B cell (primary cell): ENCODE data around the gene ITPR2. TPM values are rescaled to one million over a fixed set of nuclear protein-coding genes. Genes with fewer than 3 reads are reported as not detected.

ENCODE experiments used
- ATAC-seq: fragments of 200-7000 bp; cut with Tn5 transposase; one replicate; pipeline ENCODE4 v1.10.0; 2021; ENCODE audit warnings: low read depth, mild to moderate bottlenecking, moderate number of reproducible peaks, moderate library complexity
- CTCF ChIA-PET: fragments of 350-600 bp; sonication (Branson Sonifier 250); formaldehyde crosslinking; loops from one replicate; lab custom pipeline; 2021; ENCODE audit warnings: antibody characterized with exemption, inconsistent platforms; lab: Charles Lee
- POLR2A ChIA-PET: fragments of 350-600 bp; sonication (Branson Sonifier 250); formaldehyde crosslinking; loops from one replicate; lab custom pipeline; 2021; ENCODE audit warnings: antibody characterized with exemption; lab: Charles Lee
- DNase-seq: peaks from one replicate; pipeline ENCODE4 v3.0.0; 2013
- H2AFZ ChIP-seq: 2 replicates; pipeline ENCODE4 v1.6.1; 2012; ENCODE audit warnings: mild to moderate bottlenecking, low read depth, low read length; ENCODE audit not compliant: insufficient read depth, poor library complexity, severe bottlenecking
- H3K27ac ChIP-seq, 2 donors: 1 replicate in 1 of 2; 2 replicates in 1 of 2; pipeline ENCODE4 v1.5.1; 2012 to 2013; ENCODE audit warnings: low read length in 2 of 2, mild to moderate bottlenecking in 2 of 2, moderate library complexity in 1 of 2
- H3K27me3 ChIP-seq, 4 experiments: fragments of 200-600 bp in 1 of 4; sonication (generic) in 1 of 4; replicated peaks in 1 of 4; 1 replicate in 2 of 4; 2 replicates in 2 of 4; pipeline versions ENCODE4 v1.6.1 to v1.7.0; 2013 to 2016; ENCODE audit warnings: low read length in 3 of 4, mild to moderate bottlenecking in 2 of 4, mixed read lengths in 1 of 4, moderate library complexity in 1 of 4; ENCODE audit not compliant: insufficient read depth in 4 of 4, control insufficient read depth in 3 of 4; ENCODE audit errors: control extremely low read depth in 1 of 4
- H3K36me3 ChIP-seq, 2 experiments: replicated peaks in 1 of 2; 1 replicate in 1 of 2; 2 replicates in 1 of 2; pipeline versions ENCODE4 v1.6.1 to v1.7.1; 2013; ENCODE audit warnings: low read length in 1 of 2; ENCODE audit not compliant: insufficient read depth in 2 of 2, control insufficient read depth in 1 of 2; ENCODE audit errors: control extremely low read depth in 1 of 2, extremely low read depth in 1 of 2
- H3K4me1 ChIP-seq, 2 donors: fragments of 200-600 bp in 1 of 2; sonication (generic) in 1 of 2; 1 replicate in 1 of 2; 2 replicates in 1 of 2; pipeline versions ENCODE4 v1.5.1 to v1.6.1; 2013 to 2017; ENCODE audit warnings: low read length in 2 of 2; ENCODE audit not compliant: control insufficient read depth in 2 of 2, insufficient read depth in 2 of 2
- H3K4me2 ChIP-seq: replicated peaks from 2 replicates; pipeline ENCODE3; 2012; ENCODE audit warnings: mild to moderate bottlenecking, low read depth, low read length; ENCODE audit not compliant: poor library complexity, severe bottlenecking
- H3K4me3 ChIP-seq, 5 experiments: fragments of 200-600 bp in 1 of 5; sonication (generic) in 1 of 5; 1 replicate in 3 of 5; 2 replicates in 2 of 5; pipeline versions ENCODE4 v1.5.1 to v1.7.0; 2011 to 2016; ENCODE audit warnings: low read length in 4 of 5, mild to moderate bottlenecking in 4 of 5, low read depth in 2 of 5, control low read depth in 1 of 5, moderate library complexity in 1 of 5; ENCODE audit not compliant: insufficient read depth in 1 of 5; ENCODE audit errors: control extremely low read depth in 1 of 5, extremely low read depth in 1 of 5
- H3K79me2 ChIP-seq: fragments of 200-600 bp; sonication (generic); one replicate; pipeline ENCODE4 v1.6.0; 2016; ENCODE audit warnings: low read length; ENCODE audit not compliant: control insufficient read depth, insufficient read depth
- H3K9ac ChIP-seq: fragments of 200-600 bp; sonication (generic); 2 replicates; pipeline ENCODE4 v1.6.1; 2017; ENCODE audit warnings: mild to moderate bottlenecking, low read length, moderate library complexity
- H3K9me3 ChIP-seq, 3 donors: one replicate each; pipeline versions ENCODE4 v1.6.1 to v1.7.1; 2013; ENCODE audit warnings: low read length in 2 of 3; ENCODE audit not compliant: control insufficient read depth in 2 of 3, insufficient read depth in 1 of 3; ENCODE audit errors: control extremely low read depth in 1 of 3
- H4K20me1 ChIP-seq: 2 replicates; pipeline ENCODE4 v1.6.0; 2012; ENCODE audit warnings: mild to moderate bottlenecking, low read length; ENCODE audit not compliant: insufficient read depth, control insufficient read depth, poor library complexity, severe bottlenecking
- H3K27ac Mint-ChIP-seq: one replicate; pipeline ENCODE4 v1.8.0; 2021; ENCODE audit warnings: mixed read lengths
- H3K27me3 Mint-ChIP-seq: one replicate; pipeline ENCODE4 v1.8.0; 2021; ENCODE audit warnings: mixed read lengths
- H3K4me1 Mint-ChIP-seq: one replicate; pipeline ENCODE4 v1.8.0; 2021; ENCODE audit warnings: mixed read lengths
- H3K4me3 Mint-ChIP-seq: one replicate; pipeline ENCODE4 v1.8.0; 2021; ENCODE audit warnings: mixed read lengths
- H3K9me3 Mint-ChIP-seq: one replicate; pipeline ENCODE4 v1.8.0; 2022; ENCODE audit warnings: mixed read lengths; ENCODE audit not compliant: insufficient read depth
- CTCF ChIP-seq: fragments of 200-600 bp; IDR thresholded peaks from one replicate; pipeline ENCODE4 v1.8.0; 2022; ENCODE audit warnings: antibody characterized with exemption, mild to moderate bottlenecking
- EZH2 ChIP-seq: IDR thresholded peaks from 2 replicates; pipeline ENCODE4 v1.6.1; 2012; ENCODE audit warnings: borderline replicate concordance, low read depth, mild to moderate bottlenecking, moderate library complexity, low read length; ENCODE audit not compliant: insufficient read depth, poor library complexity, severe bottlenecking
- WGBS: methylation state at CpG from one replicate; pipeline ENCODE4 v1.1.5; 2013; ENCODE audit warnings: missing lambda C conversion rate; ENCODE audit not compliant: insufficient coverage; 5-methylcytosine and 5-hydroxymethylcytosine counted together
- intact Hi-C: fragments of 100-400 bp; cut with micrococcal nuclease; formaldehyde crosslinking; loops from one replicate; pipeline ENCODE4 v1.10.0; 2022
- polyA plus RNA-seq: library from polyadenylated mRNA; depleted of rRNA; stranded (reverse); fragments of >200 nt; gene quantifications from 2 replicates; pipeline ENCODE4 v1.2.3, GENCODE V29; 2012
- total RNA-seq, 2 donors: library from RNA; stranded (reverse); fragments of 120-200 nt in 1 of 2; gene quantifications; 1 replicate in 1 of 2; 2 replicates in 1 of 2; pipeline versions ENCODE4 v1.2.3 to v1.2.4, GENCODE V29; 2013 to 2022

Gene ITPR2
- total and polyA plus RNA-seq, 2 donors (not counting 1 experiment from before 2014, with no cell fraction given), result 4.3 to 113 TPM

GRCh38 chr12:26643532-26644315, 189.3 kb downstream of the ITPR2 start:
- Histone ChIP-seq H3K9ac (no peak overlapping the region), H4K20me1 (no peaks in the 10 kb centered on the region), H3K27me3 (no peaks in the 10 kb centered on the region), H3K27ac (no peak overlapping the region), H3K36me3 (peaks cover 2 to 4% of the 10 kb centered on the region in 2 experiments), H3K4me2 (no peak overlapping the region), H3K4me1 (no peaks in the 10 kb centered on the region), H3K79me2 (no peaks in the 10 kb centered on the region), H2AFZ (no peak overlapping the region), H3K9me3 (no peaks in the 10 kb centered on the region), H3K4me3 (no peak overlapping the region)
- DNase-seq, result no peak
- no peak for TF ChIP-seq CTCF
- TF ChIP-seq EZH2, result no peak
- no CpG with 5 or more reads among the region's 4 CpGs for WGBS
- Mint-ChIP-seq H3K9me3 (no peaks in the 10 kb centered on the region), H3K27ac (no peak overlapping the region), H3K4me3 (no peak overlapping the region), H3K4me1 (no peaks in the 10 kb centered on the region), H3K27me3 (no peaks in the 10 kb centered on the region)
- ChIA-PET POLR2A (no interaction called here), CTCF (interaction anchor here (1.0 kb wide), 1 partner anchor 15 kb away, joined by 4 read pairs; no protein-coding TSS in a partner anchor)
- ATAC-seq, result no peak
- intact Hi-C loops, result no loop called here

- H4K20me1 ChIP-seq, result no peaks in the 10 kb centered on the region
- H3K36me3 ChIP-seq, result peaks cover 2 to 4% of the 10 kb centered on the region in 2 experiments
- Mint-ChIP-seq H3K27ac (no peak overlapping the region), H3K4me1 (no peaks in the 10 kb centered on the region), H3K4me3 (no peak overlapping the region), H3K9me3 (no peaks in the 10 kb centered on the region), H3K27me3 (no peaks in the 10 kb centered on the region)
- H3K4me2 ChIP-seq, result no peak overlapping the region
- H2AFZ ChIP-seq, result no peak overlapping the region
- no peaks in the 10 kb centered on the region for H3K27me3 ChIP-seq
- no peak overlapping the region for H3K4me3 ChIP-seq
- 93% methylated on average over 1 of the region's 2 CpGs for WGBS
- no peaks in the 10 kb centered on the region for H3K9me3 ChIP-seq
- H3K9ac ChIP-seq, result no peak overlapping the region
- intact Hi-C loops, result no loop called here
- TF ChIP-seq EZH2 (no peak), CTCF (no peak)
- ChIA-PET CTCF (interaction anchor here (1.0 kb wide), 1 partner anchor 16 kb away, joined by 4 read pairs; no protein-coding TSS in a partner anchor), POLR2A (no interaction called here)
- no peaks in the 10 kb centered on the region for H3K79me2 ChIP-seq
- no peak for ATAC-seq
- H3K27ac ChIP-seq, result no peak overlapping the region
- H3K4me1 ChIP-seq, result no peaks in the 10 kb centered on the region
- DNase-seq, result no peak
These were observed 190.6 kb downstream of the ITPR2 start for GRCh38 chr12:26642361-26642760.
